NCI-H524 treated with DMSO at 0.1 percent for 48 hours (cell line): Measurements from ENCODE around the gene SPPL2C.

Source experiments
- DNase-seq: peaks from one replicate; lab custom pipeline; 2025; lab: John Stamatoyannopoulos, UW

The SPPL2C gene

DNA sequence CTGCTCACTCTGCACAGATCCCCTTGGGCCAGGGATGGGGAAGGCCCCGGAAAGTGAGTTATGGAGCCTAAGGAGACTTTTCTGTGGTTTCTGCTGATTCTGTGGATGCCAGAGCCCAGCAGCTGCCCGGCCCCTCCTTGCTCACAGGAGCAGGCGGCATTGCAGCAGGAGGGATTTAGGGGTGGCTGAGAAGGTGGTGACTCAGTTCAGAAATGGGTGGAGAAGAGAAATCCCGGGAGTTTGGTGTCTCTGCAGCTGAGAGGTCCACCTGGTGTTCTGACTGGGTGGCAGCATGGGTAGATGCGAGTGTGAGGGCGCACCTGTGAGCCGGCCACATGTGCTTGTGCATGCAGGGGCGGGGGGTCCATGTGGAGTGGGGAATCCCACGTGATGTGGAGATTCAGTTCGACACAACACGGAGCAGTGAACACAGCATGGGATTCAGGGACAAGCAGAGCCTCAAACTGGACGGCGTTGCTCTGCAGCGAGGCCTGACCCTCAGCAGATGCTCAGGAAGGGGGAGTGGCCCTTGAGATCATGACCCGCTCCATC is 16.0 kb upstream of the SPPL2C start:
- DNase-seq, result no peak

- DNase-seq, result no peak
Observed at GRCh38 chr17:45833920-45834319, 10.8 kb upstream of the SPPL2C start.

- no peak for DNase-seq
Observed at GRCh38 chr17:45834471-45835396, 9.9 kb upstream of the SPPL2C start.

- DNase-seq, result no peak
Observed at GRCh38 chr17:45835481-45835880, 9.2 kb upstream of the SPPL2C start.

DNA sequence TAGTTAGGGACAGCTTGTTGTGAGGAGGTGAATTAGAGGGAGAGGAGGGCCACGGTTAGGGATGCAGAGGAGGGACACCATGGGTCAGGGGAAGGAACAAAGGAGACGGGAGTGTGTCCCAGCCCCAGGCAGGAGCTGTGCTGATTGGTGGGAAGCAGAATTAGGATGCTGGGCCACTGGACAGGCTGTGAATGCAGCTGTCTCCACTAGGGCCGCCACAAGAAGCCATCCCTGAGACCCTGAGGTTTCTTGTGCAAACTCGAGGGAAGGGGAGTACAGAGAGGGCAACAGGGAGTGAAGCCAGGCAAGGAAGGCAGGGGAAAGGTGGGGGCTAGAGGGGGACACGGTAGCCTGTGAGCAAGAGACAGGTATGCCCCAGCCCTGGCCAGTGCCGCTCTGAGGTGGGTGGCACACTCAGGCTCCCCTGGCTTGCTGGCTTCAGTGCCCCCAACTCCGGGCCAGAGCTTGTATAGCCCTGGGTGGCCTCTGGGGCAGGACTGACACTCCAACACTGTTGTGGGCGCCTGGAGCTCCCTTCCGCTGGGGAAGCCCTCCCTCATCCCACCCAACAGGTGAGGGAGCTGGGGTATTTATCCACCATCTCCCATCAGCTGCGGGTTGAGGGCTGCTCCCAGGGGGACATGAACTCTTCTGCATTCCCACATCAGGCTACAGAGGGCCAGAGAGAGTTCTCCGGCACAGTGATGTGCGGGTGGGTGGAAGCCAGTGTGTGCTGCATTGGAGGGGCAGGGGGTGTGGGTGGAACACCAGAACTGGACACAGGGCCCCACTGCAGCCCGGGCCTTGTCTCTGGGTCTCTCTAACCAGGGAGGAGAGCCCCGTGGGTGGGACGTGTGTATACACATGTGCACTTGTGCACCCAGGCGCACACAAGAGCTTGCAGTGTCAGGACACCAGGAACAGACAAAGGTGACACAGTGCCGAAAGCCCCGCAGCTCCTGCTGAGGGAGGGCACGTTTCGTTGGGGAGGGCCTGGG is 8.3 kb upstream of the SPPL2C start:
- DNase-seq, result no peak

GRCh38 chr17:45837187-45837586 is 7.5 kb upstream of the SPPL2C start:
- no peak for DNase-seq

- no peak for DNase-seq
Observed at GRCh38 chr17:45837603-45838002, 7.1 kb upstream of the SPPL2C start.

DNA sequence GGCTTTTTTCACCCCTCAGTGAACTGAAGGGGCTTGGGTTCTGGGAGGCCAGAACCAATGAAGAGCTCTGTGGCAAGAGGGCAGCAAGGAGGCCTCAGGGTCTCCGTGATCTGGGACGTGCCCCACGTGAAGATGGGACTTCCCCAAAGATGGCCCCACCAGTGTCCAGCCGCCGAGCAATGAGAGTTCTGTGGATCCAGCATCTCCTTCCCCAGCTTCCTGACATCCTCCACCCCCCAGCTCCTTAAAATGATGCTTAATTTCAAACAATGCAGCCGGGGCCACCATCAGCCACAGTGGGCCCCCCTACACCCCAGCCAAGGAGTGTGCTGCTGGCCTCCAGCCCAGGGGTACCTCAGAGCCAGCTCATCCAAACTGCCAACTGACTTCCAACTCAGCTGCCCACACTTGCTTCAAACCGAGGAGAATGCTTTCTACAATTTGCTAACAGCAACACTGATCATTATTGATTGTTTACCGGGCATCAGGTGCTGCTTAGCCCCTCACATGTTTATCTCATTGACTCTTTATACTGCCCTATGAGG is 5.9 kb upstream of the SPPL2C start:
- DNase-seq, result no peak

GRCh38 chr17:45839442-45839841 is 5.2 kb upstream of the SPPL2C start:
- DNase-seq, result no peak

GRCh38 chr17:45841186-45841585 is 3.5 kb upstream of the SPPL2C start:
- DNase-seq, result no peak

DNA sequence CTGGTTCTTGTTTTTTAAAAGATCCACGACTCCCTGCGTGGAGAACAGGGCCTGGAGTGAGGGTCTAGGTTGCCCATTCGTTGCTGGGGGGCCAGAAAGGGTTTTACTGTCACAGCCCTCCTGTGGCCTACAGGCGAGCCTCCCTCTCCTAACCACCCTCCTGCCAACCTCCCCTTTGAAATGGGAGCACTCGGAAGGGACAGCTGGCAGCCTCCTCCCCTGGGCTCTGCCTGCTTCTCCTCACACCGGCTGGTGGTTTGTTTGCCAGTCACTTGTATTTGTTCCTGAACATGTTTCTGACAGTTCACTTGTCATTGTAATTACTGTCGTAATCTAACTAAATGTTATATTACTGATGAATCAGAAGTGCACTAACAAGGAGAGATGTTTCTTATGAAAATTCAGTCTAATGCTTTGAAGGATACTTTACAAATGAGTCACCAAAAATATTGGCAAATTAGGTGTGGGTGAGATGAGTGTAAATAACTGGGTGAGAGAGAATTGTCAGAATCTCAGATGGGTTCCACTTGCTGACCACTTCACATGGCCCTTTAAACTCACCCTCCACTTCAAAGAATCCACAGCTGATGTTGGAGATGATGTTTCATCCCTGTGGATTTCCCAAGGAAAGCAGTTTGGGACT is 2.7 kb upstream of the SPPL2C start:
- peak; percentile 43 for DNase-seq

GRCh38 chr17:45843722-45844121 is 959 bp upstream of the SPPL2C start:
- no peak for DNase-seq

- no peak for DNase-seq
Observed at GRCh38 chr17:45845376-45846185, 900 bp downstream of the SPPL2C start.

- DNase-seq, result no peak
Observed at GRCh38 chr17:45846223-45846622, 1.5 kb downstream of the SPPL2C start.

DNA sequence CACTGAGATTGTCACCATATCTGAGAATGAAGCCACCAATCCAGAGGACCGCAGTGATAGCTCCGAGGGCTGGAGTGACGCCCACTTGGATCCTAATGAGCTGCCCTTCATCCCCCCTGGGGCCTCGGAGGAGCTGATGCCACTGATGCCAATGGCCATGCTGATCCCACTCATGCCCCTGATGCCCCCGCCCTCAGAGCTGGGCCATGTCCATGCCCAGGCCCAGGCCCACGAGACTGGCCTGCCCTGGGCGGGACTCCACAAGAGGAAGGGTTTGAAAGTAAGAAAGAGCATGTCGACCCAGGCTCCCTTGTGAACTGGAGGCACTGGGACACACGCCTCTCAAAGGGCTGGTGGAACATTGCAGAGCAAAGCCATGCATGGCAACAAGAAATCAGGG is 2.0 kb downstream of the SPPL2C start:
- DNase-seq, result no peak

DNA sequence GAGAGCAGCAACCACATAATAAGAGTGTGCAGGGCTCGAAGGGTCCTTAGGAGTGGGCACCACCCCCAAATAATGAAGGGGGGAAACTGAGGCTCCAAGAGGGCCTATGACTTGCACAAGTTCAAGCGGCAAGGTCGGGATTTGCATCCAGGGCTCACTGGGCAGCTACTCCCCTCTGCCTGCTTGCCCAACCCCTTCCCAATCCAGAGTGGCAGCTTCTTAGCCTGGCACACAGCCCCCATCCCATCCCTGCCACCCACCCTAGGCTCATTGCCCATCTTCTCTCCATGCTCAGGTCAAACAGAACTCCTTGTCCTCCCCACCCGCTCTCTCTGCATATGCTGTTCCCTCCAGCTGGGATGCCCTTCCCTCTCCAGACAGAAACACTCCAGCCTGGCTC is 2.4 kb downstream of the SPPL2C start:
- no peak for DNase-seq

GRCh38 chr17:45847747-45848146 is 3.1 kb downstream of the SPPL2C start:
- DNase-seq, result no peak

- DNase-seq, result no peak
Observed at GRCh38 chr17:45848405-45848804, 3.7 kb downstream of the SPPL2C start.

- DNase-seq, result no peak
Observed at GRCh38 chr17:45848868-45849535, 4.3 kb downstream of the SPPL2C start.

DNA sequence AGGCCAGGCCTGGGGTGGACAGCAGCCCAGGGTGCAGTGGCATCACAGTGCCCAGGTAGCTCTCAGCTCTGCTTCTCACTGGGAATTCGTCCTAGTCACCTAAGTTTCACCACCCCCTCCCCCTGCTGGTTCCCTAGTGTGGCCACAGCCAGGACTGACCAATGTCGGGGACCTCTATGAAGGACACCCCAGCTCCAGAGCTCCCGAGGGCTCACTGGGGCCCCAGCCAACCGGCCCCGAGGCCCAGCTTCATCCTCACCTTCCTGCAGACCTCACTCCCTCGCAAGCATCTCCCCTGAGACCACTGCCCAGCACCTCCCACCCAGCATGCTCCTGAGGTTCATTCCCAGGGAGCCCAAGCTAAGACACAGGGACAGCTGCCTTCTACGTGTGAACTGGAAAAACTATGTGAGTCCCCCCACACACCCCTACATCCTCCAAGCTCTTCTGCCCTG is 4.9 kb downstream of the SPPL2C start:
- DNase-seq, result no peak
